GM23248 (cell line): ENCODE measurements around the gene USP34. TPM values are rescaled to one million over a fixed set of nuclear protein-coding genes. Genes with fewer than 3 reads are reported as not detected.

Experiments
- DNase-seq: peaks from one replicate; pipeline ENCODE4 v3.0.0-alpha.2; 2015
- H2AFZ ChIP-seq: fragments of 200-600 bp; sonication (generic); 2 replicates; pipeline ENCODE4 v1.6.1; 2016; ENCODE audit warnings: antibody characterized with exemption
- H3F3A ChIP-seq: fragments of 200-600 bp; sonication (generic); 2 replicates; pipeline ENCODE4 v1.6.1; 2016; ENCODE audit warnings: mild to moderate bottlenecking, antibody characterized with exemption, mixed run types; ENCODE audit not compliant: insufficient read depth
- H3K27ac ChIP-seq: fragments of 200-600 bp; sonication (generic); 2 replicates; pipeline ENCODE4 v1.5.1; 2016; ENCODE audit warnings: mild to moderate bottlenecking
- H3K27me3 ChIP-seq: fragments of 200-600 bp; sonication (generic); replicated peaks from 2 replicates; pipeline ENCODE4 v1.6.1; 2016; ENCODE audit warnings: mild to moderate bottlenecking; ENCODE audit not compliant: insufficient read depth
- H3K36me3 ChIP-seq: fragments of 200-600 bp; sonication (generic); 2 replicates; pipeline ENCODE4 v1.6.1; 2016; ENCODE audit warnings: low read depth, mild to moderate bottlenecking
- H3K4me1 ChIP-seq: fragments of 200-600 bp; sonication (generic); 2 replicates; pipeline ENCODE4 v1.6.1; 2016; ENCODE audit warnings: mild to moderate bottlenecking; ENCODE audit not compliant: insufficient read depth
- H3K4me2 ChIP-seq: fragments of 200-600 bp; sonication (generic); one replicate; pipeline ENCODE4 v1.6.1; 2016; ENCODE audit warnings: mild to moderate bottlenecking; ENCODE audit not compliant: unreplicated experiment
- H3K4me3 ChIP-seq: fragments of 200-600 bp; sonication (generic); 2 replicates; pipeline ENCODE4 v1.5.1; 2016; ENCODE audit warnings: mild to moderate bottlenecking
- H3K79me2 ChIP-seq: fragments of 200-600 bp; sonication (generic); 2 replicates; pipeline ENCODE4 v1.6.1; 2016; ENCODE audit warnings: mild to moderate bottlenecking; ENCODE audit not compliant: insufficient read depth
- H3K9ac ChIP-seq: fragments of 200-600 bp; sonication (generic); 2 replicates; pipeline ENCODE4 v1.6.1; 2016; ENCODE audit warnings: mild to moderate bottlenecking
- H3K9me2 ChIP-seq: fragments of 200-600 bp; sonication (generic); 2 replicates; pipeline ENCODE4 v1.6.1; 2016; ENCODE audit warnings: mixed run types, mild to moderate bottlenecking, moderate library complexity; ENCODE audit not compliant: insufficient read depth
- H3K9me3 ChIP-seq: fragments of 200-600 bp; sonication (generic); one replicate; pipeline ENCODE4 v1.6.1; 2017; ENCODE audit warnings: low read depth
- H4K20me1 ChIP-seq: fragments of 200-600 bp; sonication (generic); 2 replicates; pipeline ENCODE4 v1.6.0; 2016; ENCODE audit not compliant: insufficient read depth
- EZH2 ChIP-seq: fragments of 200-600 bp; sonication (generic); IDR thresholded peaks from 2 replicates; pipeline ENCODE4 v1.6.1; 2018; ENCODE audit warnings: antibody characterized with exemption, mild to moderate bottlenecking; ENCODE audit not compliant: insufficient read depth, poor library complexity, severe bottlenecking
- EZH2phosphoT487 ChIP-seq: fragments of 200-600 bp; sonication (generic); IDR thresholded peaks from 2 replicates; pipeline ENCODE4 v1.6.1; 2018; ENCODE audit warnings: antibody characterized with exemption, moderate library complexity, mild to moderate bottlenecking, low read depth; ENCODE audit not compliant: insufficient read depth
- WGBS, 2 experiments: methylation state at CpG; one replicate each; pipeline ENCODE4 v1.1.6; 2015 to 2017; ENCODE audit warnings: low lambda C conversion rate in 2 of 2, low coverage in 1 of 2; ENCODE audit errors: missing lambda C conversion rate in 2 of 2; 5-methylcytosine and 5-hydroxymethylcytosine counted together
- in situ Hi-C: fragments of 300-500 bp; cut with MboI; formaldehyde crosslinking; loops from 2 replicates; pipeline ENCODE4 v1.15.0; 2020
- polyA plus RNA-seq: library from polyadenylated mRNA; unstranded; fragments of >200 nt; fragmentation: Nextera tagmentation; extraction: Ambion mirVana; gene quantifications from 2 replicates; pipeline ENCODE4 v1.2.1, GENCODE V29; 2016
- total RNA-seq: library from RNA; depleted of rRNA; stranded (reverse); fragments of >200 nt; shearing (Covaris generic); gene quantifications from 2 replicates; pipeline ENCODE4 v1.2.3, GENCODE V29; 2014

The USP34 gene
- total and polyA plus RNA-seq, 2 experiments from 2014 or later = 34.5 to 77.6 TPM

DNA sequence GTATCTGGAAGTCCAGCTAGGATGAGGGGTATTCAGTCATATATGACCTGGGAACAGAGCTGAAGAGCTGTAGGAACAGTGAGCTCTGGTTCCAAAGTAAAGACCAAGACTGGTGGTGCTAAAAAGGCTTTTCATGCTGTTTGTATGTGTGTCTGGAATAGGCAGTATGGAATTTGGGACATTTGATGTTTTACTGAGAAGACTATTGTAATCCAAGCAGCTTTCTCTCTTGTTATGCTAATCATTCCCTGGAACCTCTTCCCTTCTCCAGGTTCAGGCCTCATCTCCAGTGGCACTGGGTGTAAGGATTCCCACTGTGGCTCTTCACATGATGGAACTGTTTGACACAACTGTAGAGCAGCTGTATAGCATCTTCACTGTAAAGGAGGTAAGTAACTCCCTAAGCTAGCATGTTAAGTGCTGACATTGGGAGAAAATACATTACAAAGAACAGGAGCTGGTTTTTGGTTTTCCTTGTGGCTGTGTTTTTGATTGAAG, 285.6 kb downstream of the USP34 start:
- Histone ChIP-seq H2AFZ (no peak overlapping the region), H3K9ac (no peak overlapping the region), H3K4me3 (no peak overlapping the region), H3K4me1 (peaks cover 20% of the 10 kb centered on the region), H4K20me1 (no peaks in the 10 kb centered on the region), H3K9me3 (no peaks in the 10 kb centered on the region), H3K27me3 (no peaks in the 10 kb centered on the region), H3K36me3 (peaks cover 73% of the 10 kb centered on the region), H3K27ac (no peak overlapping the region), H3K9me2 (no peaks in the 10 kb centered on the region), H3K4me2 (no peak overlapping the region), H3K79me2 (peaks cover 52% of the 10 kb centered on the region), H3F3A (peaks cover 65% of the 10 kb centered on the region)
- in situ Hi-C loops = no loop called here
- TF ChIP-seq EZH2phosphoT487 = no peak
- TF ChIP-seq EZH2 = no peak
- DNase-seq = no peak

DNA sequence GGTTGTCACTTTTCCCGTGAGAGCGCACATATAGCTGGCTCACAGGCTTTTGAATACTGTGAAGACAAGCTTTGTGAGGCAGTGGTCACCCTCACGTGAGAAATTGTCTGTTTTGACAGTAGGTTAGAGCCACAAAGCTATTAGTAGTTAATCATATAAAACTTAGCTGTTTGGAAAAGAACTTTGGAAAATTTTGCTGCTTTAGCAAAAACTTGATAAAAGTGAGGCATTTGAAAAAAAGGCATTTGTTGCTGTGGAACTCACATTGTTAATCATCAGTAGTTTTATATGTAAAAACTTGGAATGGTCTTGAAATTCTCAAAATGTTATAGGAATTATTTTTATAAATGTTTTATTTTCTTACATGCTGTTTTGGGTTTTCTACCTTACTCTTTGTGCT, 286.6 kb downstream of the USP34 start:
- in situ Hi-C loops = no loop called here
- no peak overlapping the region for H3K4me3 ChIP-seq
- no peaks in the 10 kb centered on the region for H3K9me2 ChIP-seq
- H3K79me2 ChIP-seq = peaks cover 53% of the 10 kb centered on the region
- H3F3A ChIP-seq = peaks cover 67% of the 10 kb centered on the region
- H3K36me3 ChIP-seq = peaks cover 63% of the 10 kb centered on the region
- no peak overlapping the region for H3K9ac ChIP-seq
- 95 to 100% methylated on average over 3 of the region's 3 CpGs for WGBS, 2 experiments
- no peak for TF ChIP-seq EZH2phosphoT487
- TF ChIP-seq EZH2 = no peak
- H4K20me1 ChIP-seq = no peaks in the 10 kb centered on the region
- H3K4me1 ChIP-seq = peaks cover 30% of the 10 kb centered on the region
- DNase-seq = no peak
- H3K4me2 ChIP-seq = no peak overlapping the region
- H3K9me3 ChIP-seq = no peaks in the 10 kb centered on the region
- no peaks in the 10 kb centered on the region for H3K27me3 ChIP-seq
- H2AFZ ChIP-seq = no peak overlapping the region
- no peak overlapping the region for H3K27ac ChIP-seq

DNA sequence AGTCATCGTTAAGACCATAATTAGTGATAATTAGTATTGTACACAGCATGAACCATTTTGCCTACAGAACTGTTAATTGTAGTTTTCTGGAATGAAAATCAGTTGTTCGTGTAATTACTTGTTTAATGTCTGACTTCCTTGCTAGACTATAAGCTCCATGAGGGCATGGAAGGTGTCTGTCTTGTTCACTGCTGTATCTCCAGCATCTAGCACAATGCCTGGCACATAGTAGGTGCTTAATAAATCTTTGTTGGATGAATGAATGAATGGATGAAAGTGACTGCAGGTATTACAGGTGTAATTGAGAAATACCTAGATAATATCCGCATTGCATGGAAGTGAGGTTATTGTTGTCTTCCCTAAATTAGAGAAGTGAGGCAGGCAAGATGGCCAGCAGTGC, 287.1 kb downstream of the USP34 start:
- H3K9me2 ChIP-seq = no peaks in the 10 kb centered on the region
- peaks cover 67% of the 10 kb centered on the region for H3F3A ChIP-seq
- no peak for DNase-seq
- peaks cover 34% of the 10 kb centered on the region for H3K4me1 ChIP-seq
- no peaks in the 10 kb centered on the region for H3K9me3 ChIP-seq
- H4K20me1 ChIP-seq = no peaks in the 10 kb centered on the region
- no peak overlapping the region for H3K4me3 ChIP-seq
- in situ Hi-C loops = no loop called here
- no peak overlapping the region for H3K27ac ChIP-seq
- H3K27me3 ChIP-seq = no peaks in the 10 kb centered on the region
- 98 to 99% methylated on average over 3 of the region's 3 CpGs for WGBS, 2 experiments
- H3K36me3 ChIP-seq = peaks cover 58% of the 10 kb centered on the region
- no peak overlapping the region for H3K4me2 ChIP-seq
- peaks cover 55% of the 10 kb centered on the region for H3K79me2 ChIP-seq
- no peak for TF ChIP-seq EZH2
- no peak for TF ChIP-seq EZH2phosphoT487
- no peak overlapping the region for H3K9ac ChIP-seq
- no peak overlapping the region for H2AFZ ChIP-seq

GRCh38 chr2:61182059-61182383, 288.9 kb downstream of the USP34 start:
- Histone ChIP-seq H3K27me3 (no peaks in the 10 kb centered on the region), H4K20me1 (no peaks in the 10 kb centered on the region), H3K36me3 (peaks cover 40% of the 10 kb centered on the region), H2AFZ (no peak overlapping the region), H3K9me2 (no peaks in the 10 kb centered on the region), H3K9ac (peak overlapping the region; percentile 97; the same call in 1 of the 2 replicates), H3F3A (peaks cover 59% of the 10 kb centered on the region), H3K79me2 (peaks cover 69% of the 10 kb centered on the region), H3K4me1 (peaks cover 43% of the 10 kb centered on the region), H3K4me3 (no peak overlapping the region; the same call in 1 of the 2 replicates), H3K9me3 (no peaks in the 10 kb centered on the region), H3K27ac (0 out of 2 replicates have a peak overlapping the region, but pooled peaks have one; percentile 91), H3K4me2 (peak overlapping the region; percentile 26)
- in situ Hi-C loops = no loop called here
- TF ChIP-seq EZH2 = no peak
- no peak for TF ChIP-seq EZH2phosphoT487
- no peak for DNase-seq
- 83 to 84% methylated on average over 6 of the region's 6 CpGs for WGBS, 2 experiments
